ENCODE results near the gene CACHD1.

The CACHD1 gene

DNA sequence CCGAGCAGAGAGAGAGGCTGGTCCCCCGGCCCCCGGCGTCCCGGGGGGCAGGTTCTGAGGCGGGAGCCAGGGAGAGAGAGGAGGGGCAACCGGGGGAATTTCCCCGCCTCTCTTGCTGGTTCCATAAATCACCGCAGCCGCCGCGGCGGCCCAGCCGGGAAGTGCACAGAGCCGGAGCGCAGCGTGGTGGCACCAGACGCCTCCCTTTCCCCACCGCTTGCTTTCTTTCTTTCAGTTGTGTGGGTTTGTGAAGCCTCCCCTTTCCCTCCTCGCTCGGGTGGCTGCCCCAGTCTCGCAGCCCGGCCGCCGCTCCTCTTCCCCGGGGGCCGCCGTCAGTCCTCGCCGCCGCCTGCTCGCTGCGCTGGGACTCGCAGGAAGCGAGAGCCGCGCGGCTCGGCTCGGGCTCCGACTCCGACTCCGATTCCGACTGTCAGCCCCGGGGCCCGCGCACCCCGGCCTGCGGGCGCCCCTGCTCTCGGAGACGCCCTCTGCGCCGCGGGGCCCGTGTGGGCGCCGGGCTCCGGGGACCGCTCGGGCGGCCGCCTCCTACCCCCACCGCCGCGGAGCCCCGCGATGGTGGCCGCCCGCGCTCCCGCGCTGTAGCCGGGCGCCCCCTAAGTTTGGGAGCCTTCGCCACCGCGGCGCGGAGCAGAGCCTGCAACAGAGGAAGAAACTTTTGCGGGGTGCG lies at the start of gene CACHD1:
TSS of gene CACHD1 (plus strand) at position 153 of the 688 bp plus-strand sequence. CDS start 616 bp downstream, outside the sequence.
- peak; percentile 91 for DNase-seq
- in situ Hi-C loops (cut with MboI; ENCODE audit: low pct_unique_long_range_greater_than_20kb, low sequenced_read_pairs), result no loop called here

DNA sequence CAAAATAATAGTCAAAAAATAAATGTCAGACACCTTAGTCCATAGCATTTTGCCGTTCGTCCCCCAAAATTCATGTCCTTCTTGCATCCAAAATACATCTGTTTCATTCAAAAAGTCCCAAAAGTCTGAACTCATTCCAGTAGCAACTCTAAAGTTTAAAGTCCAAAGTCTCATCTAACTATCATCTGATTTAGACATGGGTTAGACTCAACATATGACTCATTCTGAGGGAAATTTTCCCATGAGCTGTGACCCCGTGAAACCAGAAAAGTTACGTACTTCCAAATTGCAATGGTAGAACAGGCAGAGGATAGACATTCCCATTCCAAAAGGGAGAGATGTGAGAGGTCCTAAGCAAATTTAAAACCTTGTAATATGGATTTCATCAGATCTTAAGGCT lies 48.6 kb upstream of the CACHD1 start:
- in situ Hi-C loops (cut with MboI; ENCODE audit: low pct_unique_long_range_greater_than_20kb, low sequenced_read_pairs), result no loop called here
- no peak for DNase-seq

DNA sequence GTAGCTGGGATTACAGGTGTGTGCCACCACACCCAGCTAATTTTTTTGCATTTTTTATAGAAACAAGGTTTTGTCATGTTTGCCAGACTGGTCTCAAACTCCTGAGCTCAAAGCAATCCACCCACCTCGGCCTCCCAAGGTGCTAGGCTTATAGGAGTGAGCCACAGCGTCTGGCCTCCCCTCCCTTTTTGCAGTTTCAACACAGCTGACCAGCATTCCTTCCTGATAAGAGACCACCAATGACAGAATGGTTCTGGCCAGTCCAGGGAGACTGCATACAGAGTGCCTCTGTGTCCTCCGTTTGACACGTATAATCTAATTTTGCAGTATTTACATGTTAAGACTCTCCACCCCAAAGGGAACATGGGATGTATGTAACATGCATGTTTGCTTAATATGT lies 46.4 kb upstream of the CACHD1 start:
- in situ Hi-C loops (cut with MboI; ENCODE audit: low pct_unique_long_range_greater_than_20kb, low sequenced_read_pairs), result no loop called here
- no peak for DNase-seq

DNA sequence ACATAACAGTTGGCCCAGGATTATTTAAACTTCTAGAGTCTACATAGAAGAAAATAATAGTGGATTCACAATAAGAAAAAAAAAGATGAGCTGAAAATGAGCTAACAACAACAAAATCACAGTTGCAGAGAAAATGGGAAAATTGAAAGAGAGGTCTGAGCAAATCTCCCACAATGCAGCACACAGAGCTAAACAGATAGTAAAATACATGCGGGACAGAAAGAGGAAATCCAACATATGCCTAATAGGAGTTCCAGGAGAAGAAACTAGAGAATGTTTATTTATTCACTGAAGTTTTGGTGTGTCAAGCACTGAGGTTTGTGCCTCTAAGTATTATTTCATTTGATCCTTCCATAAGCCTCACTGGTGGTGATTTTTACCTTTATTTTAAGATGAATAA lies 45.5 kb upstream of the CACHD1 start:
- in situ Hi-C loops (cut with MboI; ENCODE audit: low pct_unique_long_range_greater_than_20kb, low sequenced_read_pairs), result no loop called here

DNA sequence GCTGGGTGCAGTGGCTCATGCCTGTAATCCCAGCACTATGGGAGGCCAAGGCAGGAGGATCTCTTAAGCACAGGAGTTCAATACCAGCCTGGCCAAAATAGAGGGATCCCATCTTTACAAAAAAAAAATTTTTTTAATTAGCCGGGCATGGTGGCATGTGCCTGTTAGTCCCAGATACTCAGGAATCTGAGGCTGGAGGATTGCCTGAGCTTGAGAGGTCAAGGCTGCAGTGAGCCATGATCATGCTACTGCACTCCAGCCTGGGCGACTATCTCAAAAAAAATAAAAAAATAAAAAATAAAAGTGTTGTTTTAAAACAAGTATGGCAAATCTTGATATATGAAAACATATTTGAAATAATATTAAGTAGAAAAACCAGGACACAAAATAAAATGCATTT lies 44.4 kb upstream of the CACHD1 start:
- DNase-seq, result no peak
- in situ Hi-C loops (cut with MboI; ENCODE audit: low pct_unique_long_range_greater_than_20kb, low sequenced_read_pairs), result no loop called here

More for the DNA sequence above, 45.5 kb upstream of the CACHD1 start:
- DNase-seq, result no peak

DNA sequence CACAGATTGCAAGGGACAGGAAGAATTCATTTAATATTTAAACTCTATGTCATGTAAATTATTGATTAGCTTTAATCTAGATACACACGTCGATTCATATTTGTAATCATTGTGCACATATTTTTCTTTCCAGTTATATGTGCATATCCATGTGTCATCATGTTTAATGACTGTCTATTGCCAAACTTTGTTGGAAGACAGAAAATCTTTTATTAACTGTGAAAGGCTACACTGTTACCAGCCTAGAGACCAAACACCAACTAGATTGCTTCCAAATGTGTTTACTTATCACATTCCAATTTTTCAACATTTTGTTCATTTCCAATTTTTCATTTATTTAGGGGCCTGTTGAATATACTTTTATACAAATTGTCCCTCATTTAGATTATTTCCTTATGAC lies 43.2 kb upstream of the CACHD1 start:
- in situ Hi-C loops (cut with MboI; ENCODE audit: low pct_unique_long_range_greater_than_20kb, low sequenced_read_pairs), result no loop called here
- DNase-seq, result no peak

DNA sequence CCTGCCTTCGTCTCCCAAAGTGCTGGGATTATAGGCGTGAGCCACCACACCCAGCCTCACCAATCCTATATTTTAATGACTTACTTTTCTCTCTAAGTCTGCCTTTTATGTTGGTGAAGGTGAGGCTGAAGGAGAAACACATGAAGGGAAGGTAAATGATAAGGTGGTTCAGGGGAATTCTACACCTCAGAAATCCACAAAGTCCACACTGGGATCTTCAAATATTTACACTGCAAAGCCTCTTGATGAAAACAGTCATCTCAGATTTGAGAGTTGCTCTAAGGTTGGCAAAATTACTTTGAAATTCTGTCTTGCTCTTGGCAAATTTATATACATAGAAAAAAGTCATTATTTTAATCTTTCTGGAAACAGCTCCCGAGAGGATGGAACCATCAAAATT lies 42.0 kb upstream of the CACHD1 start:
- DNase-seq, result no peak
- in situ Hi-C loops (cut with MboI; ENCODE audit: low pct_unique_long_range_greater_than_20kb, low sequenced_read_pairs), result no loop called here

DNA sequence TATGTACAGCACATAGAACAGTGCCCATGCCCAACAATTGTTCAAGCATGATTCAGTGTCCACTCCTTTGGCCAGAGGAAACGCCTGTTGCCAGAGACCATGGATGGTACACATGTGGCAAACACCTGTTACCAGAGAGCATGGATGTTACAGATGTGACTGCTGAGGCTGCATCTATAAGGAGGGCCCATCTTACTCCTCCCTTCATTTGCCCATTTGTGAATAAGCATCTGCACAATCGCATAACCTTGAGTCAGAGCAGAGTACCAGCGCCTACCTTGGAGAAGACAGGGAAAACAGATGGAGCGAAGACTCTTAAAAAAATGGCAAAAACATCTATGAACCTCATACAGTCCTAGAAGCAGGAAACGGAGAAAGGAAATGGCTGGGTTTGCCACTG lies 36.6 kb upstream of the CACHD1 start:
- in situ Hi-C loops (cut with MboI; ENCODE audit: low pct_unique_long_range_greater_than_20kb, low sequenced_read_pairs), result no loop called here
- DNase-seq, result no peak

DNA sequence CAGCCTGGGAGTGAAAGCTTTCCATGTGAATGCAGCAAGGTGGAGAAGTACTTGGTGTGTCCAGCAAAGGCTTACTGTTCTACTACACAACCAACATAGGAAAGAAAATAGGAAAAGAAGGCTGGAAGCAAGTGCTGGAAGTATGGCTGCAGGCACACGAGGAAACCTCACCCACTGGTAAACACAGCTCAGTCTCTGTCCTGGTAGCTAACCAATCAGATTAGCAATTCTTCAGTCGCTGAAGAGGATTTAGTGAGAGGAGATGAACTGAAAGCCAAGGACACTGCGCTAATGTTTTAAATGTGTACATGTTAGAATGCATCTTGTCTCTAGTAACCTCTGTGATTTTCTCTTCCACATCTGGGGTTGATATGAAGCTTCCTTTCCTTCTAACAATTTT lies 36.2 kb upstream of the CACHD1 start:
- in situ Hi-C loops (cut with MboI; ENCODE audit: low pct_unique_long_range_greater_than_20kb, low sequenced_read_pairs), result no loop called here
- DNase-seq, result no peak

DNA sequence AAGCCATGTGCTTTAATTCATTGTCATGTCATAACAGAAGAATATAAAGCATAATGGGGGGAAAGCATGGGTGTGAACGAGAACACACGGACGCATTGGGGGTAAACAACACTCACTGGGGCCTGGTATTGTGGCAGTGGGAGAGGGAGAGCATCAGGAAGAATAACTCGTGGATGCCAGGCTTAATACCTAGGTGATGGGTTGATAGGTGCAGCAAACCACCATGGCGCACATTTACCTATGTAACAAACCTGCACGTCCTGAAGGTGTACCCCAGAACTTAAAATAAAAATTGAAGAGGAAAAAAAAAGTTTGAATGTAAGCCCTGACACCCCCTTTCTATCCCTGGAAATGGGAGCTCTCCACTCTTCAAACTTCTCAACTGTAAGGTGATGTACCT lies 34.9 kb upstream of the CACHD1 start:
- in situ Hi-C loops (cut with MboI; ENCODE audit: low pct_unique_long_range_greater_than_20kb, low sequenced_read_pairs), result no loop called here
- no peak for DNase-seq

DNA sequence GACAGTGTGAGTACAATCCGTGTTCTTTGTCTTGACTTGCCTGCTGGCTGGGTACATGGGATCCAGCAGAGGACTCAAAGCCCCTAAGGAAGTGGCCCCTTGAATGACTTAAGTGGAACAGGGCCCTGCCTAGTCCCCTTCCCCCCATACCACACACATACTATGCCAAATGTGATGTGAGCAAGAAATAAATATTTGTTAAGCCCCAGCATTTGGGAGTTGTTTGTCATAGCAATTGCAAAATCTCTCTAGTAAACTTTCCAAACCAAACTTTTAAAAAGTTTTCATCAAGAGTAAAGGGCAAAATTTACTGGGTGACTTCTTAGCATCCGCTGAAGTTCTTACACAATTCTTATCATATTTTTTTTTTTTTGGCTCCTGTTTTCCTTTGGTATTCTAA lies 32.5 kb upstream of the CACHD1 start:
- DNase-seq, result no peak
- in situ Hi-C loops (cut with MboI; ENCODE audit: low pct_unique_long_range_greater_than_20kb, low sequenced_read_pairs), result no loop called here

DNA sequence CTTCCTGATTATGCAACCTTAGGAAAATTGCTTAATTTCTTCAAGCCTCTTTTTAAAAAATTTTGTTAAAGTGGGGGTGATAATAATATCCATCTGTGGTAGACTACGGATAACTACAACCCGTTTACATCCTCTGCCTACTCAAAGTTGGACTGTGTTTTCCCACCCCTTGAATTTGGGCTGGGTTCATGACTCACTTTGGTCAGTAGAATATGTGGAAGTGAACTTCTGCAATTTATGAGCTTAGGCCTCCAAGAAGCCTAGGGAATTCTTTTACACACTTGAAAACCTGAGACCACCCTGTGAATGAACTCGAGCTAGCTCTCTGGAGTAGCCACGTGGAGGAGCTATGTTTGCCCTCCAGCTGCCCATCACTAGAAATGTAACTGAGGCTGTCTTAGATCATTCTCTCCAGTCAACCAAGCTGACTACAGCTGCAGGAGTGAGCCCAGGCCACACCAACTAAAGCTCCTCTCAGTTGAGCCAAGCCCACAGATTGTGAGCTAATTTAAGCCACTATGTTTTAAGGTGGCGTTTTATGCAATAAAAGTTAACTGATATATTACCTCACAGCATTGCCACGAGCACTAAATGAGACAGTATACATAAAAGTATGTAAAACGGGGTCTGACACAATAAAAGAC lies 29.6 kb upstream of the CACHD1 start:
- in situ Hi-C loops (cut with MboI; ENCODE audit: low pct_unique_long_range_greater_than_20kb, low sequenced_read_pairs), result no loop called here
- DNase-seq, result no peak

DNA sequence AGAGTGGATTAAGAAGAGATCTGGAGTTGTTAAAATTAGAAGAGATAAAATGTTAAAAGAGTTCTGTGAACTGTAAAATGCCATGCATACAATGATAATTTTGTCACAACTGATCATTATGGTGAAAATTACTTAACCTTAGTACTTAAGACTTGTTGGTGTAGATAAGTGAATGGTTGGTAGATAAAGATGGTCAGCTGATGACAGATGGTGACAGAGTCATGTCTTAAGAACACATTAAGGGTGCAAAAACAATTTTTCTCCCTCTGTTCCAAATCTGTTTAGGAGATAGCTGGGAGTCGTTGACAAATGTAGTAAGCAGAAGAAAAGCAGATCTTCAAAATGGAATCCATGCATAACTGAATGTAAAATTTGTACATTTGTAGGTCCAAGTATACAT lies 18.5 kb upstream of the CACHD1 start:
- in situ Hi-C loops (cut with MboI; ENCODE audit: low pct_unique_long_range_greater_than_20kb, low sequenced_read_pairs), result no loop called here
- DNase-seq, result no peak

DNA sequence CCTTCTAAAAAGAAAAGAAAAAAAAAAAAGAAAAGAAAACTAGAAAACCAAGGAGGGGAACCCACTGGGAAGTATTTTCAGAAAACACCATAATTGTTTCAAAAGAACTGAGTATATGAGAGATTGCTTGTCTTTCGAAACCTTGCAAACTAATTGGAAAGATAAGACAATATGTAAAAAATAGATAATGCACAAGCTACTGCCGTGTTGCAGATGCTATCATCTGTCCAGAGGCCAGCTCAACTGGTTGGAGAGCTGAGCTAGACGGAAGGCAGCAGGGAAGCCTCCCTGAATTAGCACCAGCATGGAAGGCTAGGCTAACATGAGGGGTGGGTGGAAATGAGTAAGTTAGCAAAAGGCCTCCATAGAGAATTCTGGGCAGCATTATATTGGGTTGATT lies 16.2 kb upstream of the CACHD1 start:
- DNase-seq, result no peak
- in situ Hi-C loops (cut with MboI; ENCODE audit: low pct_unique_long_range_greater_than_20kb, low sequenced_read_pairs), result no loop called here

DNA sequence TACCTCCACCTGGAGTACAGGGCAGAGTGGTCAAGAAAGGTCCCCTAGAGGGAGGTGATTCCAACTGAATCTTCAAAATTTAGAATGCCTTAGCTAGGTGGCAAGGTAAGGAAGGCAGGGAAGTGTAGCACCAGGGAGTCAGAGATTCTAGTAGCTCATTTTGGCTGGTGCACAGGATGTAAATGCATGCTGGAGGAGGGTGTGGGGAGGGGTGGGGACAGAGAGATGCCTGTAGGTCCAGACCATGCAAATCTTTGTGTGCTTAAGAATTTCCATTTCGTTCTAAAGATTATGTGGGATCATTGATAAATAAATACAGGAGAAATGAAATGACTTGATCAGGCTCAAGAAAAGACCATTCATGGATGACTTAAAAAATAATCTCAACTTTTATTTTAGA lies 11.0 kb upstream of the CACHD1 start:
- DNase-seq, result no peak
- in situ Hi-C loops (cut with MboI; ENCODE audit: low pct_unique_long_range_greater_than_20kb, low sequenced_read_pairs), result no loop called here

DNA sequence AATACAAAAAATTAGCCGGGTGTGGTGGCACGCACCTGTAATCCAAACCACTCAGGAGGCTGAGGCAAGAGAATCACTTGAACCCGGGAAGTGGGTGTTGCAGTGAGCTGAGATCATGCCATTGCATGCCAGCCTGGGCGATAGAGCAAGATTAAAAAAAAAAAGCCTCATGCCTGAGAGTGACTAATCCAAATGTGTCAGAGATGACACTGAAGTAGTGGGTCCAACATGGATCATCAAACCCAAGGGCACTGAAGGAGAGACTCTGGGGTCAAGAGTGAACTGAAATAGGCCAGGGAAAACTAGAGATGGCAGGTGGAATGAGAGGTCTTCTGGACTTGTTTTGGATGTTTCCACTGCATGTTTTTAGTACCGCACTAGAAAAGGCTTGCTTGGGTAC lies 10.2 kb upstream of the CACHD1 start:
- no peak for DNase-seq
- in situ Hi-C loops (cut with MboI; ENCODE audit: low pct_unique_long_range_greater_than_20kb, low sequenced_read_pairs), result no loop called here

DNA sequence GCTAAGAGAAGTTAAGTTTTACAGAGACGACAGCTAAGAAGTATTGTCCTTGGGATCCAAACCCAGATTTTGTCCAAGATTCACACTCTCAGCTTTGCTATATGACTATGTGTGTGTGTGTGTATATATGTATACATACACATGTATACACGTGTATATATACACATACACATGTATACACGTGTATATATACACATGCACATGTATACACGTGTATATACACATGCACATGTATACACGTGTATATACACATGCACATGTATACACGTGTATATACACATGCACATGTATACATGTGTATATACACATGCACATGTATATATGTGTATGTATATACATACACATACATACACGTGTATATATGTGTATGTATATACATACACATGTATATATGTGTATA lies 3.9 kb upstream of the CACHD1 start:
- in situ Hi-C loops (cut with MboI; ENCODE audit: low pct_unique_long_range_greater_than_20kb, low sequenced_read_pairs), result no loop called here
- DNase-seq, result no peak

DNA sequence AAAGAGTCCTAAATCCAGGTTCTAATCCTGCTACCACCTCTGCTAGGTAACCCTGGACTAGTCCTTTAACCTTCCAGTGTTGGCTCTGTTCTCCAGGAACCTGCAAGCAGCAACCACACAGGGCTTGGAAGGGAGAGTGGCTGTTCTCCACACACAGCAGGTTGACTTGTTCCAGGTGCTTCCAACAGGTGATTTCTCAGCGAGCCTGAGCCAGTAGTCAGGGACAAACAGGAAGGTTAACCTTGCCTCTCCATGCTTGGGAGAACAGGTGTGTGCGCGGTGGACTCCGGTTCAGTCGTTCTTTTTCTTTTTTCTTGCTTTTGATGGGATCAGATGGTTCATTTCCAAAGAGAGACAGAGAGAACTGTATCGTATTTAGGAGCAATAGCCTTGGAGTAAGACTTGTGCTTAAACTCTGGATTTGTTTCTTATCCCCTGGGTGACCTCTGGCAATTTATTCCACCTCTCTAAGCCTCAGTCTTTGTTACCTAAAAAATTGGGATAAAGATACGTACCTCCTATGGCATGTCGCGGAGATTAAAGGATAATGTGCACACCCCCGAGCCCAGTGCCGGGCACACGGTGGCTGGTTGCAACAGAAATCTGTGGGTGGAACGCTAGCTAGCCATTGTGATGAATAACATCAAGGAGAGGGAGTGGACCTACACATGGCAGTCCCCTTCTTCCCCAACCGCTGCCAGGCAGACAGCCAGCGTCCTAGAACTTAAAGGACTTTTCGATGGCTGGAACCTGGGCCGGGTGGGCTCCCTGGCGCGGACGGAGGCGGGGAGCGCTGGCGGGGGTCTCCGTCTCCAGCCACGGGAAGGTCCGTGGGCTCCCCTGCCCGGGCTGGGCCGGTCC lies 583 bp upstream of the CACHD1 start:
- DNase-seq, result no peak
- in situ Hi-C loops (cut with MboI; ENCODE audit: low pct_unique_long_range_greater_than_20kb, low sequenced_read_pairs), result no loop called here

DNA sequence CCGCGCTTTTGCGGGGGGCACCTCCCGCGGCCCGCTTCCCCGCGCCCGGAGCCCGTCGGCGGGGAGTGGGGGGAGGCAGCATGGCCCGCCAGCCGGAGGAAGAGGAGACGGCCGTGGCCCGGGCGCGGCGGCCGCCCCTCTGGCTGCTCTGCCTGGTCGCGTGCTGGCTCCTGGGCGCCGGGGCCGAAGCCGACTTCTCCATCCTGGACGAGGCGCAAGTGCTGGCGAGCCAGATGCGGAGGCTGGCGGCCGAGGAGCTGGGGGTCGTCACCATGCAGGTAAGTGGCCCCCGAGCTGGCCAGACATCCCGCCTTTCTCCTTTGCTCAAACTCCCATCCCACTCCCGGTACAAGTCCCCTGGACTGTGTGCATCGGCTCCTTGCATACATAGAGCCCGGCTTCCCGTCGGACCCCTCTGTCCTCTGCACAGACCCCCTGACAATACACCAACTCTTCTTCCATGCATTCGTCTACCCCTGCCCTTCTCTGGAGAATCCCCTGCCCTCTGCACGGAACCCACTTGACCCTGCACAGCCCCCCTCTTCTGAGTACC lies 812 bp downstream of the CACHD1 start:
- in situ Hi-C loops (cut with MboI; ENCODE audit: low pct_unique_long_range_greater_than_20kb, low sequenced_read_pairs), result no loop called here
- DNase-seq, result peak; percentile 58

Measured in KBM-7 (cell line).